Hematopoietic multipotent progenitor cell treated with erythropoietin and hydrocortisone succinate and interleukin-3 and kit ligand, for 4 days (in vitro differentiated cells): ENCODE data around the gene BICRA.
"Not testable (repeated sequence)": the region's sequence is repeated elsewhere in the genome, so short reads cannot be mapped to it uniquely, and the experiment has no call there.

Experiments used
- DNase-seq: peaks from one replicate; pipeline ENCODE4 v3.0.0-alpha.2; 2015

BICRA gene

DNA sequence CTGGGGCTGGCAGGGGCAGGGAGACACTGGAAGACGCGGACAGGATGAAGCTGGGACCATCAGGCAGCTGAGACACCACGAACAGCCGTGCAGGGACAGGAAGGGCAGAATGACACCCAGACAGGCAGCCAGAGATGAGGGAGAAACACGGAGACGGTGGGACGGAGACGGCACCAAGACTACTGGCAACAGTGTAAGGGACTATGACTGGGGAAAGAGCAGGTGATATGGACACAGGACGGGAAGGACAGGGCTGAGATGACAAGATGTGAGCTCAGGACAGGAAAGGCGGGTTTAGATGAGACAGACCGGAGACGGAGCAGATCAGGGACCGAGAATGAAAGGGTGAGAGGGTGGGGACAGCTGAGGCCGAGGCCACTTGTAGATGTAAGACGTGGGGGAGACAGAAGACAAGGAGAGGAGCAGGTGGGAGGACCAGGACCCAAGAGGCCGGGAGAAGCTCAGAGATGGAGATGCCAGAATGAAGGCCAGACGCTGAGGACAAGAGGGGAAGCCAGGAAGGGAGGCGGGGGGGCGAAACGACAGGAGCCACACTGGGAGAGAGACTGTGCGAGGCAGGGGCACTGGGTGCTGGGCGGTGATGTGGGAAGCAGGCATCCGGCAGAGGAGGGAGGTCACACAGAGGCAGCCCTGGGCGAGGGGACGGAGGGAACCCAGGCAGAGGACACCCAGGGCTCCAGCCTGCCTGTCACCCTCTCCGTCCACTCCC lies 86.8 kb downstream of the BICRA start:
- DNase-seq = no peak

DNA sequence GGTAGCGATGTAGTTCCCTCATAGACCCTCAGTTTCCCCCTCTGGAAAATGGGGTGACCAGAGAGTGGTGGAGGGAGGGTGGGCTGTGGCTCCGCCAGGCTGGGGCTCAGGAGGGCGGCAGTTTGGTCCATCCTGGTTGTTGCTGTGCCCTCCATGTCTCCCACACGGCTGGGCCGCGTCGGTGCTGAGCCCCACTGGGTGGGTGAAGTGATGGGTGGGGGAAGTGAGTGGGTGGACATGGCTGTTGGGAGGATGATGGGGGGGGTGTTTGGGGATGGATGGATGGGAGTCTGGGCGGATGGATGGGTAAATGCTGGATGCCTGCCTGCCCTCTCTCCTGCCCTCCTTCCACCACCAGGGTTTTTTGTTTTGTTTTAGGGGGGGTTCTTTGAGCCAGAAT lies 87.7 kb downstream of the BICRA start:
- DNase-seq = no peak

DNA sequence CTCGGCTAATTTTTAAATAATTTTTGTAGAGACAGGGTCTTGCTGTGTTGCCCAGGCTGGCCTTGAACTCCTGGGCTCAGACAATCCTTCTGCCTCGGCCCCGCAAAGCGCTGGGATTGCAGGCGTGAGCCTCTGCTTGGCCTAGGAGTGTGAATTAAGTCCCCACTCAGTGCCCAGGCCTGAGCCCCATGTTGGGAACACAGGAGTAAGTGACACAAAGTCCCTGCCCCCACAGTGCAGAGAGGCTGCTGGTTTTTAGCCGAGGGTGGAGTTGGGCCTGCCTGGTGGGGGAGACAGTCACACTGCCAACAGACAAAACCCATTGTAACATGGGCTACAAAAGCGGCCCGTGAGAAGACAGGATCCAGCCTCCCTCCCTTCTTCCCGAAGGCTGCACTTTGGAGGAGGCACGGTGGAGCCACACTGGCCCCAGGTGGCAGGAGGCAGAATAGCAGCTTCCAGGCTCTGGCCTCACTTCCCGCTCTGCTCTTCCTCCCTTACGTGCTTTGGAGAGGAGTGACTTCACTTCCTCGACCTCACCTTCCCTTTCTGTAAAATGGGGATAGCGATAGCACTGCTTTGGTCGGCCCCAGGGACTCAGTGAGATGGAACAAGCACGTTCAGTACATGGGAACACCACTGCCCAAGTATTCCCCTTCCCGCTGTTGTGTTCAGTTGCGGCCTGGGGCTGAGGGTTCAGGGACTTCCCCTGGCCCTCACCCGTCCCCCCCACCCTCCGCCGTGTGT lies 89.1 kb downstream of the BICRA start:
- DNase-seq = peak; percentile 88

DNA sequence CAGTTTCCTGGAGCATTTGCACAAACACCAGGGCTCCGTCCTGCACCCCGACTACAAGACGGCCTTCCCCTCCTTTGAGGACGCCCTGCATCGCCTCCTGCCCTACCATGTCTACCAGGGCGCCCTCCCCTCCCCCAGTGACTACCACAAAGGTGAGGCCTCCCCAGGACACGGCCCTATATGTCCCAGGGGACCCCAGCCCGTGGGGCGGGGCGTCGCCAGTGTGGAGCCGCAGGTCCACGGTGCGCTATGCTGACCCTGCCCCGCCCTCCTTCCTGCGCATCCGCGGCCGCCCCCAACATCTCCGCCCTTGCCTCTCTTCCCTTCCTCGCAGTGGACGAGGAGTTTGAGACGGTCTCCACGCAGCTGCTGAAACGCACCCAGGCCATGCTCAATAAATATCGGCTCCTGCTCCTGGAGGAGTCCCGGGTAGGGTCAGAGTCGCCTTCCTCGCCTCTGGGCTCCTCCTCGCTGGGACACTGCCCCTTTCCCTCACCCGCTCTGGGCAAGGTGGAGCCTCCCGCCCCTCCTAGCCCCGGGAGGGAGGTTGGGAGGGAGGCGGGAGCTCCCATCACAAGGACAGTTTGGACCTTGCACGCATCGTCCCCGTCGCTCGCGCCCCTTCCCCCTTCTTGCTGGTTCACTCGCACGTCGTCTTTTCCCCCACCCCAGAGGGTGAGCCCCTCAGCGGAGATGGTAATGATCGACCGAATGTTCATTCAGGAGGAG lies 89.9 kb downstream of the BICRA start:
- no peak for DNase-seq

DNA sequence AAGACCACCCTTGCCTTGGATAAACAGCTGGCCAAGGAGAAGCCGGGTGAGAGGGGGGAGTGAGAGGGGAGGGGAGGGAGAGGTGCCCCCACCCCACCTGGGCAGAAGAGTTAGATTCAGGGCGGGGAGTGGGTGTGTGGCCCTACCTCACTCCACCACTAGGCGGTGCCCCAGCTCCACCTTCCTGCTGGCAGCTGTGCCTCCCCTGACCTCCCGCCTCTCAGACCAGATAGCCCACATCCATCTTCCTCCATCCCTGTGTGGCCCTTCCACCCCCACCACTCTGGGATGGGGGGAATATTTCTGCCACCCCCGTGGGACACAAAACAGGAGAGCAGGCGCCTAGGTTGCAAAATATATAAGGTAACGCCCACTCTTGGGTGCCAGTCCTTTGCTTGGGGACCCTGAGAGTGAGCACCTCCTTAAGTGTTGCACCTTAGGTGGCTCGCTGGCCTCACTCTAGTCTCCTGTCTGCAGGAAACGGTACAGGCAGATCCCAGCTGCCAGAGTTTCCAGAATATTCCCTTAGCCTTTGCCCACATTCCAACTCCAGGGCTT lies 90.5 kb downstream of the BICRA start:
- peak; percentile 69 for DNase-seq

DNA sequence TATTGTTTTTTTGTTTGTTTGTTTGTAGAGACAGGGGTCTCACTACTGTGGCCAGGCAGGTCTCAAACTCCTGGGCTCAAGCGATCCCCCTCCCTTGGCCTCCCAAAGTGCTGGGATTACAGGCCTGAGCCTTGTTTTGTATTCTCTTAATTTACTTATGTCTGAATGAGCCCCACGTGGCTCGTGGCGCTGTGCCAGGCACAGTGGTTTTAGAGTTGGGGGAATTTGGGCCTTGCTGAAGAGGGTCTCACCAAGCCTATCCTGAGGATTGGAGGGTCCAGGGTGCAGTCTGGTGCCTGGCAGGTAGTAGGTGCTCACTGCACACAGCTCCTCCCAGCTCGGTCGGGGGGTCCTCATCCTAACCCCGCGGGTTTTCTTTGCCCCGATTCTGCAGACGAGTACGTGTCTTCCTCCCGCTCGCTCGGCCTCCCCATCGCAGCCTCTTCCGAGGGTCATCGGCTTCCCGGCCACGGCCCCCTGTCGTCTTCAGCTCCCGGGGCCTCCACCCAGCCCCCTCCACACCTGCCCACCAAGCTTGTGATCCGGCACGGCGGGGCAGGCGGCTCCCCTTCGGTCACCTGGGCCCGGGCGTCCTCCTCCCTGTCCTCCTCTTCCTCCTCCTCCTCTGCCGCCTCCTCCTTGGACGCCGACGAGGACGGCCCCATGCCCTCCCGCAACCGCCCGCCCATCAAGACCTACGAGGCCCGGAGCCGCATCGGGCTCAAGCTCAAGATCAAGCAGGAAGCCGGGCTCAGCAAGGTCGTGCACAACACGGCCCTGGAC lies 92.2 kb downstream of the BICRA start:
- no peak for DNase-seq

DNA sequence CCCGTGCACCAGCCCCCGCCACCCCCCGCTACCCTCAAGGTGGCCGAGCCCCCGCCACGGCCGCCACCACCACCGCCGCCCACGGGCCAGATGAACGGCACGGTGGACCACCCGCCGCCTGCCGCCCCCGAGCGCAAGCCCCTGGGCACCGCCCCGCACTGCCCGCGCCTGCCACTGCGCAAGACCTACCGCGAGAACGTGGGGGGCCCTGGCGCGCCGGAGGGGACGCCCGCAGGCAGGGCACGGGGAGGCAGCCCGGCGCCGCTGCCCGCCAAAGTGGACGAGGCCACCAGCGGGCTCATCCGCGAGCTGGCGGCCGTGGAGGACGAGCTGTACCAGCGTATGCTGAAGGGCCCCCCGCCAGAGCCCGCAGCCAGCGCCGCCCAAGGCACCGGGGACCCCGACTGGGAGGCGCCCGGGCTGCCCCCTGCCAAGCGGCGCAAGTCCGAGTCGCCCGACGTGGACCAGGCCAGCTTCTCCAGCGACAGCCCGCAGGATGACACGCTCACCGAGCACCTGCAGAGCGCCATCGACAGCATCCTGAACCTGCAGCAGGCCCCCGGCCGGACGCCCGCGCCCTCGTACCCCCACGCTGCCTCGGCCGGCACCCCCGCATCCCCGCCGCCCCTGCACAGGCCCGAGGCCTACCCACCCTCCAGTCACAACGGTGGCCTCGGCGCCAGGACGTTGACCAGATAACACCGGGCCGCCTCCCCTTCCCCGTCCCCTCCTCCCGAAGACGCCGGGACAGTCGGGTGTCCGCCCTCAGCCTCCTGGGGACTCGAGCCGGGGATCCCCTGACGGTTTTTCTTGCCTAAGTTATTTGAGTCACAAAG lies 93.0 kb downstream of the BICRA start:
- no peak for DNase-seq

DNA sequence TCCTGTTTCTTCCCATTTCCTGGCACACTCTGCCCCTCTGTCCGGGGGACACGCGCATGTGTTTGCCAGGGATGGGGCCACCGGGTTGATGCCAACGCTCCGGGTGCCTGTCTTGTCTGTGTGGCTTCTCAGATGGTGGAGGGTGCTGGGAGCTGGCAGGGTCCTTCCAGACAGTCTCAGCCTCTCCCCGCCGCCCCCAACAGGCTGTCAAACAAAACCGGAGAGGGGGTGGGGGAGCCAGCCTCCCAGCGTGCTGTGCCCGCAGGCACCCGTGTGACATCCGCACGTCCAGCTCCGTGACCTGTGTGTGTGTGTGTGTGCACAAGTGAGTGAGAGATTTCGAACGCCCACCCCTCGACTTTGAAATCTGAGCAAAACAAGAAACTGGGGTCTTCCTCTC lies 93.7 kb downstream of the BICRA start:
- no peak for DNase-seq

DNA sequence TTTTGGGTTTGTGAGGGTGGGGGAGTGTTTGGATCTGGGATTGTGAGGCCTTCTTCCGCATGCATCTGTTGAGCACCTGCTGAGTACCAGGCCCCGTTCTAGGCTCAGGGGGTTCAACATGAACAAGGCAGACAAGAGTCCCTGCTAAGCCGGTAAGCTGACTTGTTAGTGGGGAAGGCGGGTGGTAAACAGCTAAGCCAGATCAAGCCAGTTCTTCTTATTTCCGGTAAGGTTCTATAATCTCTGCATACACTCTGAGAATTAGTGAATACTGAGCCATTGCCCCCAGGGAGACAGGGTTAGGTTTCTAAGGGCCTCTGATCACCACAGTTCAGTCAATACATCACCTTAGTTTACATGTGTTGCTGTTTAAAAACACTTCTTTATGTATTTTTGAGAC lies 94.4 kb downstream of the BICRA start:
- DNase-seq = no peak

DNA sequence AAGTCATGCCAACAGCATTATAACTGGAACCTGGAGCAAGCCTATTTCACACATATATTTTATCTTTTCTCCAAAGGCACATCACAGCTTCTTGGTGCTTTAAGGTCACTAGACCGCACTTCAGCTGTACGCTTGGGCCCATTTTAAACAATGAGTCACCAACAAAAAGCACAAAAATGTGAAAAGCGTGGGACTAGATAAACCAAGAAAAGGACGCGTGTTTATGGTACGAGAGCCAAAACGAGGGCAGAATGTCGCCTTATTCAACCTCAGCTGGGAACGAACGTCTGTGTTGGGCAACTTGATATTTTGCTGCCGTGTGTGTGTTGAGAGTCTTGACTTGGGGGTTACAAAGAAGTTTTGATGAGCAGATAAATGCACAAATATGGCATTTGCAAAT lies 95.1 kb downstream of the BICRA start:
- no peak for DNase-seq

DNA sequence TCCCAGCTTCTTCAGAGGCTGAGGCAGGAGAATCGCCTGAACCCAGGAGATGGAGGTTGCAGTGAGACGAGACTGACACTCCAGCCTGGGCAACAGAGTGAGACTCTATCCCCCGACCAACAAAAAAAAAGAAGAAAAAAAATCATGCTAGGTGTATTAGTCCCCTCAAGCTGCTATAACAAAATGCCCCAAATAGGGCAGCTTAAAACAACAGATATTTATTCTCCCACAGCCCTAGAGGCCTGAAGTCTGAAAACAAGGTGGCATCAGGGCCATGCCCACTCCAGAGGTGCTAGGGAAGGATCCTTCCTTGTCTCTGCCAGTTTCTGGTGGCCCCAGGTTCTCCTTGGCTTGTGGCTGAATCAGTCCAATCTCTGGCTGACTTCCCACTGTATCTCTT lies 95.7 kb downstream of the BICRA start:
- no peak for DNase-seq

DNA sequence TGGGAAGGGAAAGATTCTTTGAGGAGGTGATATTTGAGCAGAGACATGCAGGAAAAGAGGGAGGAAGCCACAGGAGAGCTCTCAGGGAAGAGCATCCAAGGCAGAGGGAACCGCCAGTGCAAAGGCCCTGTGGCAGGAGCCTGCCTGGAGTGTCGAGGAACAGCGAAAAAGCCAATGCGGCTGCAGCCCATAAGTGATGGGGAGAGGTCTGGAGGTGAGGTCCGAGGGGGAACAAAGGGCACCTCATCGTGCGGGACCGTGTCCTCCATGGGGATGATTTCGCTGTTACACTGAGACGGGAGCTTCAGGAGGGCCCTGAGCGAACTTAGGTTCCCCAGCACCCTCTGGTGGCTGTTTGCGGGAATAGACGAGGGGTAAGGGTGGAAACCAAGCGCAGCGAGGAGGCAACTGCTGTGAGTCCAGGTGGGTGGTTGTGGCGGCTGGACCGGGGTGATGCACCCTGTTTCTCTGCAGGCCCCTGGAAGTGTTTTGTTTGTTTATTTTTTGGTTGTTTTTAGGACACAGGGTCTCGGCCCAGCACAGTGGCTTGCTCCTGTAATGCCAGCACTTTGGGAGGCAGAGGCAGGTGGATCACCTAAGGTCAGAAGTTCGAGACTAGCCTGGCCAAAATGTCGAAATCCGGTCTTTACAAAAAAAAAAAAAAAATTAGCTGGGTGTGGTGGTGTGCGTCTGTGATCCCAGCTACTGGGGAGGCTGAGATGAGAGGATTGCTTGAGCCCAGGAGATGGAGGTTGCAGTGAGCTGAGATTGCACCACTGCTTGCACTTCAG lies 98.4 kb downstream of the BICRA start:
- DNase-seq = peak; percentile 92

DNA sequence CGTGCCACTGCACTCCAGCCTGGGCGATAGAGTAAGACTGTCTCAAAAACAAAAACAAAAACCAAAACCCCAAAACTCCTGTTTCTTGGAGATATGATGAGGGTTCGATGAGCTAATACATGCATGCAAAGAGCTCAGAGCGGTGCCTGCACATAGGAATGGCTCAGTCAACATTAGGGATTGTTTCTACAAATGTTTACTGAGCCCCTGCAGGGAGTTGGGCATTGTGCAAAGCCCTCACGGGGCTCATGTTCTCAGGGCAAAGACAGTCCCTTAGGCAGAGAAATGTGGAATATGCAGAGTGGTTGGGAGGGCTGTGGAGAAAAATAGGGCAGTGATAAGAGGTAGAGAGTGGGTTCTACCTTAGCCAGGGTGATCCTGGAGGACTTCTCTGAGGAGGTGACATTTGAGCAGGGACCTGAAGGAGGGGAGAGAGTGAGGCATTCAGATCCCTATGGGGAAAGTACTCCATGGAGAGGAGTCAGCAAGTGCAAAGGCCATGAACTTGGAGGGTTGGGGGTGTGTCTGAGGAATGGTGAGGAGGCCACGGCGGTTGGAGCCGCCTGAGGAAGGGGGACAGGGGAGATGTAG lies 102.8 kb downstream of the BICRA start:
- no peak for DNase-seq

DNA sequence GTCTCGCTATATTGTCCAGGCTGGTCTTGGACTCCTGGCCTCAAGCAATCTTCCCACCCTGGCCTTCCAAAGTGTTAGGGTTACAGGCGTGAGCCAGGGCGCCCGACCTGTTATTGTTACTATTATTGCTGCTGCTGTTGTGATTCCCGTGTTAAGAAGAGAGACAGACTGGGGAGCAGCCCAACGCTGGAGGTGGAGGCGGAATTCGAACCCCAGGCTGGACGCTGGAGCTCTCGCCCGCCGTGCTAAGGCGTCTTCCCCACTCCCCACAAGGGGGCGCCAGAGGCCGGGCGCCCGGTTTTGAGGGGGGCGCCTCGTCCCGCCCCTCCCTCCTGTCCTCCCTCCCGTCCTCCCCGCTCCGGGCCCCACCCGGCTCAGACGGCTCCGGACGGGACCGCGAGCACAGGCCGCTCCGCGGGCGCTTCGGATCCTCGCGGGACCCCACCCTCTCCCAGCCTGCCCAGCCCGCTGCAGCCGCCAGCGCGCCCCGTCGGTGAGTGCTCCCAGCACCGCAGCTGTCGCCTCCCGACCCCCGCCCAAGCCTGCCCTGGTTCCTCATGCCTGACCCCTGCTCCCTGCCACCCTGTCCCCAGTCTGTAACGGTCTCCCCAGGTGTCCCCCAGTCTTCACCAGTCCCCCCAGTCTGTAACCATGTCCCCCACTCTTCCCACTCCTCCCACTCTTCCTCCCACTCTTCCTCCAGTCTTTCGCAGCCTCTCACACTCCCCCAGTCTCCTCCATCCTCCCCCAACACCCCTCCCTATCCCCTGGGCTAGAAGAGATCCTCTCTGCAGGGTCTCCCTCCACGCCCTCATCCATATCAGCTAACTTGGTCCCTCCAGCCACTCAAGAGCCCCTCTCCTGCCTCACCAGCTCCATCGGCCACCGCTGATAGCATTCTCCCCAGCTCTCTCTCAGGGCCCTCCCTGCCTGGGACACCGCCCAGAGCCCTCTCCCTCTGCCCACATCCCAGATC lies 104.4 kb downstream of the BICRA start, which contains the start of gene EHD2:
EHD2 (plus strand) TSS at position 377 of the 976 bp plus-strand sequence. CDS start 3,191 bp downstream, outside the sequence.
- DNase-seq = peak; percentile 82

DNA sequence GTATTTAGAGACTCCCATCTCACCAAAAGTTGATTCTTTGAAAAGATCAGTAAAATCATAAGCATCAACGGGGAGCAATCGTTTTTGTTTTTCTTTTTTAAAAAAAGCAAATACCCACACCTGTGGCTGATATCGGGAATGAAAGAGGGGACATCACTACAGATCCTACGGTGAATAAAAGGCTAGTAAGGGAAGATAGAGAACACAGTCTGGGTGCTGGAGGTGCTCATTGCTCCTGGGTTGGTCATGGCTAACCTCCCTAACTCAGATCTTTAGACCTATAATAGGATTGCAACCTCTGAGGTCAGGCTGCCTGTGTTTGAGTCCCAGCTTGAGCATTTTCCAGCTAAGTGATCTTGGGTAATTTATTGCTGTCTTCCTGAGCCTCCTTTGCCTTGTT lies 105.4 kb downstream of the BICRA start:
- DNase-seq = no peak

DNA sequence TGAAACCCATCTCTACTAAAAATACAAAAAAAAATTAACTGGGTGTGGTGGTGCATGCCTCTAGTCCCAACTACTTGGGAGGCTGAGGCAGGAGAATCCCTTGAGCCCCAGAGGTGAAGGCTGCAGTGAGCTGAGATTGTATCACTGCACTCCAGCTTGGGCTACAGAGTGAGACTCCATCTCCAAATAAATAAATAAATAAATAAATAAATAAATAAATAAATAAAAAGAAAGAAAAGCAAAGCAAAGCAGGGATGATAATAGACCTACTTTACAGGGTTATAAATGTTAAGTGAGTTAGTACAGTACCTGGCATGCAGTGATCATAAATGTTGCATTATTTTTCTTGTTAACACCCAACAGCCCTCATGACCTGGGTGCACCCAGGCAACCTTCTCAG lies 105.9 kb downstream of the BICRA start:
- not testable (repeated sequence) for DNase-seq

DNA sequence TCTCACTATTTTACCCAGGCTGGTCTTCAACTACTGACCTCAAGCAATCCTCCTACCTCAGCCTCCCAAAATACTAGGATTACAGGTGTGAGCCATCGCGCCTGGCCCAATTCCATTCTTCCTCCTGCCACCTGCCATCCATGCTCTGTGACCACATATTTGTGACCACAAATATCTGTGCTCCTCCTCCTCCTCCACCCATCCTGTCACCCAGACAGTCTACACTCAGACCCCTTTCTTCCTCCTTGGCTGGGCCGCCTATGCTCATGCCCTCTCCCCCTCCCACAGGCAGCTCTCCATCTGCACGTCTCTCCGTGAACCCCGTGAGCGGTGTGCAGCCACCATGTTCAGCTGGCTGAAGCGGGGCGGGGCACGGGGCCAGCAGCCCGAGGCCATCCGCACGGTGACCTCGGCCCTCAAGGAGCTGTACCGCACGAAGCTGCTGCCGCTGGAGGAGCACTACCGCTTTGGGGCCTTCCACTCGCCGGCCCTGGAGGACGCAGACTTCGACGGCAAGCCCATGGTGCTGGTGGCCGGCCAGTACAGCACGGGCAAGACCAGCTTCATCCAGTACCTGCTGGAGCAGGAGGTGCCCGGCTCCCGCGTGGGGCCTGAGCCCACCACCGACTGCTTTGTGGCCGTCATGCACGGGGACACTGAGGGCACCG lies 107.5 kb downstream of the BICRA start:
- no peak for DNase-seq

DNA sequence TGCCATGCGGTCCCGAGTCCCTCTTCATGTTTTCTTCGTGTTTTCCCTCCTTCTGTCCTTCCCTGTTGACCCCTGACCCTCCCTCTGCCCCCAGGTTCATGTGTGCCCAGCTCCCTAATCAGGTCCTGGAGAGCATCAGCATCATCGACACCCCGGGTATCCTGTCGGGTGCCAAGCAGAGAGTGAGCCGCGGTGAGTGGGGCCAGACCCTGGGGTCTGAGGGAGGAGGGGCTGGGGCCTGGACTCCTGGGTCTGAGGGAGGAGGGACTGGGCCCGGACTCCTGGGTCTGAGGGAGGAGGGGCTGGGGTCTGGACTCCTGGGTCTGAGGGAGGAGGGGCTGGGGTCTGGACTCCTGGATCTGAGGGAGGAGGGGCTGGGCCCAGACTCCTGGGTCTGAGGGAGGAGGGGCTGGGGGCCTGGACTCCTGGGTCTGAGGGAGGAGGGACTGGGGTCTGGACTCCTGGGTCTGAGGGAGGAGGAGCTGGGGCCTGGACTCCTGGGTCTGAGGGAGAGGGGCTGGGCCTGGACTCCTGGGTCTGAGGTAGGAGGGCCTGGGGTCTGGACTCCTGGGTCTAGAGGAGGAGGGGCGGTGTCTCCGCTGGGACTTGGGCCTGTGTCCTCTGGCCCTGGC lies 109.6 kb downstream of the BICRA start:
- DNase-seq = not testable (repeated sequence)
